HepG2 (cell line): ENCODE measurements around the gene ADCY10. TPM values are rescaled to one million over a fixed set of nuclear protein-coding genes. Genes with fewer than 3 reads are reported as not detected.

ENCODE experiments used
- ATAC-seq: fragments of 200-7000 bp; cut with Tn5 transposase; 3 replicates; pipeline ENCODE4 v1.9.1; 2020; ENCODE audit warnings: mild to moderate bottlenecking, moderate library complexity
- BruUV-seq: library from RNA; stranded (reverse); fragments of 400-500 nt; replicated peaks from 2 replicates; lab custom pipeline; 2021; lab: Mats Ljungman, UMichigan
- CTCF ChIA-PET: fragments of 300-600 bp; formaldehyde crosslinking; extraction: SDS; loops from one replicate; lab custom pipeline; 2021; ENCODE audit warnings: low total read pairs, inconsistent platforms, low intra/inter-chr PET ratio; lab: Yijun Ruan, JAX
- POLR2A ChIA-PET: fragments of 350-600 bp; sonication (Branson Sonifier 250); formaldehyde crosslinking; loops from one replicate; lab custom pipeline; 2020; ENCODE audit warnings: antibody characterized with exemption, inconsistent platforms; lab: Yijun Ruan, JAX
- DNase-seq: peaks from one replicate; pipeline ENCODE4 v3.0.0-alpha.2; 2015; ENCODE audit warnings: low spot score
- FAIRE-seq: peaks from 3 replicates; lab custom pipeline; 2011; peaks lifted over from hg19 to GRCh38; lab: Jason Lieb, UNC
- H2AFZ ChIP-seq: one replicate; pipeline ENCODE4 v1.6.1; 2011; ENCODE audit warnings: low read length, inconsistent platforms
- H3K27ac ChIP-seq: fragments of 300-600 bp; 3 replicates; pipeline ENCODE4 v1.8.0; 2011; ENCODE audit warnings: mixed run types, mild to moderate bottlenecking, mixed read lengths, low read length, inconsistent platforms; ENCODE audit not compliant: insufficient read depth; ENCODE audit errors: extremely low read length
- H3K27me3 ChIP-seq, 2 experiments: fragments of 200-600 bp in 1 of 2; 2 replicates in 1 of 2; 3 replicates in 1 of 2; pipeline versions ENCODE4 v1.6.0 to v1.8.0; 2011; ENCODE audit warnings: low read length in 2 of 2, mild to moderate bottlenecking in 2 of 2, moderate library complexity in 2 of 2, inconsistent platforms in 1 of 2; ENCODE audit not compliant: insufficient read depth in 2 of 2, control insufficient read depth in 1 of 2
- H3K36me3 ChIP-seq, 2 experiments: fragments of 200-600 bp in 1 of 2; replicated peaks in 1 of 2; 2 replicates in 1 of 2; 3 replicates in 1 of 2; pipeline versions ENCODE4 v1.5.1 to v1.8.0; 2011; ENCODE audit warnings: low read length in 2 of 2, inconsistent platforms in 1 of 2; ENCODE audit not compliant: insufficient read depth in 2 of 2, control insufficient read depth in 1 of 2
- H3K4me1 ChIP-seq: 2 replicates; pipeline ENCODE4 v1.5.1; 2012; ENCODE audit warnings: low read length, inconsistent platforms; ENCODE audit not compliant: insufficient read depth
- H3K4me2 ChIP-seq: 2 replicates; pipeline ENCODE4 v1.6.0; 2011; ENCODE audit warnings: low read depth, low read length, inconsistent platforms
- H3K4me3 ChIP-seq, 3 experiments: fragments of 200-600 bp in 1 of 3; sonication (generic), shearing (Covaris generic) in 1 of 3; replicated peaks in 1 of 3; 2 replicates each; pipeline ENCODE4 v1.5.1; 2011 to 2016; ENCODE audit warnings: low read length in 3 of 3, inconsistent platforms in 2 of 3, low read depth in 2 of 3, mild to moderate bottlenecking in 2 of 3, control low read depth in 1 of 3, mixed read lengths in 1 of 3; ENCODE audit not compliant: insufficient read depth in 1 of 3
- H3K79me2 ChIP-seq: one replicate; pipeline ENCODE4 v1.6.1; 2011; ENCODE audit warnings: low read length, inconsistent platforms; ENCODE audit not compliant: insufficient read depth
- H3K9ac ChIP-seq: 2 replicates; pipeline ENCODE4 v1.6.0; 2011; ENCODE audit warnings: mild to moderate bottlenecking, low read depth, low read length, inconsistent platforms; ENCODE audit not compliant: insufficient read depth
- H3K9me3 ChIP-seq: 2 replicates; pipeline ENCODE4 v1.5.1; 2012; ENCODE audit warnings: mild to moderate bottlenecking, low read length
- H4K20me1 ChIP-seq: 2 replicates; pipeline ENCODE4 v1.6.0; 2011; ENCODE audit warnings: inconsistent platforms, mild to moderate bottlenecking, low read length, moderate library complexity; ENCODE audit not compliant: insufficient read depth
- BRD4 ChIP-seq: sonication (generic); formaldehyde crosslinking; IDR thresholded peaks from 2 replicates; pipeline ENCODE4 v1.4.0; 2020; ENCODE audit warnings: missing genetic modification reagents
- HNRNPL ChIP-seq: fragments of 200-400 bp; formaldehyde crosslinking; IDR thresholded peaks from 2 replicates; pipeline ENCODE4 v1.6.1; 2017; ENCODE audit warnings: mild to moderate bottlenecking, low read depth, low read length
- IRF2 ChIP-seq: IDR thresholded peaks from 2 replicates; pipeline ENCODE4 v1.6.1; 2018; ENCODE audit warnings: missing genetic modification reagents, missing compliant biosample characterization
- MAFF ChIP-seq: IDR thresholded peaks from 2 replicates; pipeline ENCODE4 v1.6.1; 2011; ENCODE audit warnings: low read depth, low read length, improper control_type of control experiment
- MAFK ChIP-seq, 2 experiments: IDR thresholded peaks in 1 of 2; conservative IDR thresholded peaks in 1 of 2; 2 replicates each; pipeline ENCODE4 v1.6.1; 2011; ENCODE audit warnings: improper control_type of control experiment in 2 of 2, low read length in 2 of 2
- MTF1 ChIP-seq: sonication (generic); formaldehyde crosslinking; IDR thresholded peaks from 2 replicates; pipeline ENCODE4 v1.5.0; 2020; ENCODE audit warnings: missing genetic modification reagents
- RFX3 ChIP-seq: IDR thresholded peaks from 2 replicates; pipeline ENCODE4 v1.6.1; 2016; ENCODE audit warnings: missing biosample characterization, missing genetic modification reagents
- ZMYM4 ChIP-seq: sonication (generic); formaldehyde crosslinking; IDR thresholded peaks from 2 replicates; pipeline ENCODE4 v1.8.1; 2023; ENCODE audit warnings: mild to moderate bottlenecking, missing genetic modification reagents
- ZNF781 ChIP-seq: sonication (generic); formaldehyde crosslinking; IDR thresholded peaks from 2 replicates; pipeline ENCODE4 v1.5.1; 2020; ENCODE audit warnings: borderline replicate concordance, mild to moderate bottlenecking, missing genetic modification reagents; ENCODE audit errors: not compliant biosample characterization
- WGBS: methylation state at CpG from one replicate; pipeline ENCODE4 v1.1.6; 2017; ENCODE audit warnings: low lambda C conversion rate; 5-methylcytosine and 5-hydroxymethylcytosine counted together
- in situ Hi-C: cut with HindIII; loops from 2 replicates; pipeline ENCODE4 v1.10.0; 2017; ENCODE audit warnings: low pct_unique_long_range_greater_than_20kb; ENCODE audit not compliant: extremely low pct_ligation_motif_present
- intact Hi-C: fragments of 100-400 bp; cut with micrococcal nuclease; formaldehyde crosslinking; loops from one replicate; pipeline ENCODE4 v1.10.0; 2022; ENCODE audit not compliant: unreplicated experiment
- polyA plus RNA-seq, 8 experiments: library from polyadenylated mRNA; depleted of rRNA in 3 of 8; stranded (reverse) in 7 of 8; unstranded in 1 of 8; fragments of >200 nt; fragmentation: Illumina TruSeq in 4 of 8; extraction: Trizol in 4 of 8; gene quantifications; 2 replicates each; pipeline versions ENCODE4 v1.2.1 to v1.2.3, GENCODE V29; 2011 to 2016; ENCODE audit warnings: low read depth in 4 of 8, missing spikeins in 1 of 8, mixed read lengths in 1 of 8; ENCODE audit not compliant: insufficient read depth in 1 of 8
- total RNA-seq, 5 experiments: library from RNA; depleted of rRNA; stranded (reverse); fragments of >200 nt; fragmentation: Illumina TruSeq; extraction: Trizol; gene quantifications; 2 replicates each; pipeline ENCODE4 v1.2.3, GENCODE V29; 2016; ENCODE audit warnings: low read depth in 1 of 5
- TF ChIP-seq, protein P1 (sequence below): sonication (generic); formaldehyde crosslinking; IDR thresholded peaks from 2 replicates; pipeline ENCODE4 v1.8.1; 2023; ENCODE audit warnings: missing genetic modification reagents, mild to moderate bottlenecking, borderline replicate concordance

Gene ADCY10
- total and polyA plus RNA-seq, 2 of the 13 experiments (the other 11 are each of a cell fraction or from before 2014, with no cell fraction given), result 0.02 to 0.03 TPM

GRCh38 chr1:167924543-167925231, 10.8 kb upstream of the ADCY10 start:
- ChIA-PET POLR2A (no interaction called here), CTCF (no interaction called here)
- Histone ChIP-seq H3K4me1 (peaks cover 50% of the 10 kb centered on the region), H4K20me1 (peaks cover 7% of the 10 kb centered on the region; the same call in 1 of the 2 replicates), H3K79me2 (peaks cover 42% of the 10 kb centered on the region), H3K9ac (no peak overlapping the region), H3K27ac (no peak overlapping the region), H3K4me2 (no peak overlapping the region), H3K9me3 (no peaks in the 10 kb centered on the region), H3K4me3 (no peak overlapping the region), H3K27me3 (no peaks in the 10 kb centered on the region), H2AFZ (no peak overlapping the region), H3K36me3 (no peaks in the 10 kb centered on the region)
- ATAC-seq (no peak), DNase-seq (no peak), FAIRE-seq (no peak)
- BruUV-seq, result no TSS peak
- WGBS, result 93% methylated on average over 2 of the region's 2 CpGs
- no peak for TF ChIP-seq HNRNPL
- no peak for TF ChIP-seq ZNF781 (CRISPR knock-in tag)
- no peak for TF ChIP-seq MTF1 (CRISPR knock-in tag)
- no peak for TF ChIP-seq BRD4 (CRISPR knock-in tag)
- TF ChIP-seq, protein P1, sequence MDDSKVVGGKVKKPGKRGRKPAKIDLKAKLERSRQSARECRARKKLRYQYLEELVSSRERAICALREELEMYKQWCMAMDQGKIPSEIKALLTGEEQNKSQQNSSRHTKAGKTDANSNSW, result no peak
- peak; percentile 88 for TF ChIP-seq MAFF
- no peak for TF ChIP-seq RFX3 (CRISPR knock-in tag)
- no peak for TF ChIP-seq ZMYM4 (CRISPR knock-in tag)
- no peak for TF ChIP-seq IRF2 (CRISPR knock-in tag)
- TF ChIP-seq MAFK (conservative IDR thresholded peaks at IDR 0.05 in 1 of 2, IDR thresholded peaks at IDR 0.05 in 1 of 2; ENCODE audit: low read length in 2 of 2), result peak; percentile 85 to 93
- intact Hi-C loops, result no loop called here
- in situ Hi-C loops, result no loop called here
